Stimulated activated naive CD8-positive, alpha-beta T cell treated with anti-CD3 and anti-CD28 coated beads, Interleukin-15, amount 100 ng/mL, for 72 hours (primary cell): ENCODE results near the gene PTPRN2.
"Not testable (repeated sequence)": the region's sequence is repeated elsewhere in the genome, so short reads cannot be mapped to it uniquely, and the experiment has no call there.

Experiments used
- ATAC-seq: fragments of 150-1000 bp; cut with Tn5 transposase; 2 replicates; pipeline ENCODE4 v1.10.0; 2021; ENCODE audit warnings: mild to moderate bottlenecking, moderate library complexity
- DNase-seq, 2 donors: peaks; one replicate each; pipeline ENCODE4 v3.0.0; 2021 to 2022
- H3K27ac Mint-ChIP-seq, 2 donors: one replicate each; pipeline ENCODE4 v1.8.0; 2022; ENCODE audit warnings: mild to moderate bottlenecking in 2 of 2, mixed read lengths in 2 of 2, moderate library complexity in 2 of 2
- H3K27me3 Mint-ChIP-seq: one replicate; pipeline ENCODE4 v1.8.0; 2022; ENCODE audit warnings: mixed read lengths
- H3K4me1 Mint-ChIP-seq: one replicate; pipeline ENCODE4 v1.8.0; 2022; ENCODE audit warnings: mild to moderate bottlenecking, mixed read lengths
- H3K4me3 Mint-ChIP-seq, 2 donors: one replicate each; pipeline ENCODE4 v1.8.0; 2022; ENCODE audit warnings: mild to moderate bottlenecking in 2 of 2, mixed read lengths in 2 of 2, moderate library complexity in 1 of 2
- H3K9me3 Mint-ChIP-seq, 2 donors: one replicate each; pipeline ENCODE4 v1.8.0; 2022; ENCODE audit warnings: mixed read lengths in 2 of 2

Gene PTPRN2

DNA sequence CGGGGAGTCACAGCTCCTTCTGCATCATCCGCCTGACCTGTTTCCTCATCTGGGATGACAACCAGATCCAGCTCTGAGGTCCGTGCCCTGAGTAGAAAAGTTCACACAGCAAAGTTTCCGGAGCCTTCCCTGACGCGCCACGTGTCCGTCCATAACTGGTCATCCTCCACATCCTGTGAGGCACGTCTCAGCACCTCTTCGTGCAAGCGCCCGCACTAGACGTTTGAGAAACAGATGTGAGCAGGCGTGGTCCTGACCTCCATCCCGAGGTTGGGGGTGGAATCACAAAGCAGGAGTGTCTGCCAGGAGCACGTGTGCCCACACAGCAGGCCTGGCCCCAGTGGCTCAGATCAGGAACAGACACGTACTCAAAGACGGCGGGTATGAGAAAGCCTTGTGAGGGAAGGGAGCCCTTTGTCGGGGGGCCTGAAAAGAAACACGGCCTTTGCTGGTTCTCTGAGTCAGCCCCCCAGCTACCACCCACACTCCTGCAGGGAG lies 730.0 kb downstream of the PTPRN2 start:
- no peak overlapping the region for H3K4me3 Mint-ChIP-seq
- no peak for ATAC-seq
- H3K9me3 Mint-ChIP-seq = peaks cover 0 to 7% of the 10 kb centered on the region in 2 donors
- H3K4me1 Mint-ChIP-seq = peaks cover 13% of the 10 kb centered on the region
- H3K27ac Mint-ChIP-seq = no peak overlapping the region
- H3K27me3 Mint-ChIP-seq = no peaks in the 10 kb centered on the region
- no peak for DNase-seq

DNA sequence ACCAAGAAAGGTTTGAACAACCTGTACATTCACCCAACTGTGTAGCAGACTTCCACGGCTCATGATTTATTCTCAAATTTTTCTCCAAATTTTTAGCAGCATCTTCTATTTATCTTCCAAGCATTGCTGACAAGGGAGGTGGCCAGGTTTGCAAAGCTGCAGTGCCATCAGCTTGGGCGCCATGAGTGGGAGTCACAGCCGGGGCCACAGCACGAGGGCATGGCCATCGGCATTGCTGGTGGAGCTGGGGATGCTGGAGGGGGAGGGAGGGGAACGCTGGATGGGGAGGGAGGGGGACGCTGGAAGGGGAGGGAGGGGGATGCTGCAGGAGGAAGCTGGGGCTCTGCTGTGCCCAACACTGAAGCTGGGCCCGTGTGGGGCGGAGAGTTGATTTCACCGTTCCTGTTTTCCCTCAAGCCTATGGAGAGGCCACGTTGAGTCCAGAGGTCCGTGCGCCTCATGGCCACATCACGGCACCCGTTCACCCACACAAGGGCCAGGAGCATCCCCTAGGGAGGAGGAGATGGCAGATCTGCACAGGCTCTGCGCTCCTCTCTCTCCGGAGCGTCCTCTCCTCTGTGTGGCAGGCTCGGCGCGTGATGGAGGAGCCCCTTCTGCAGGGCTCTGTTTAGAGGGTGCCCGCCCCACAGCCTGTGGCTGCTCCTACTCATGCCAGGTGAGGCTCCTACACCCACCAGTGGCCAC lies 730.6 kb downstream of the PTPRN2 start:
- ATAC-seq = no peak
- DNase-seq = no peak
- H3K9me3 Mint-ChIP-seq = peaks cover 0 to 7% of the 10 kb centered on the region in 2 donors
- H3K27me3 Mint-ChIP-seq = no peaks in the 10 kb centered on the region
- H3K27ac Mint-ChIP-seq = no peak overlapping the region
- peaks cover 14% of the 10 kb centered on the region for H3K4me1 Mint-ChIP-seq
- no peak overlapping the region for H3K4me3 Mint-ChIP-seq

DNA sequence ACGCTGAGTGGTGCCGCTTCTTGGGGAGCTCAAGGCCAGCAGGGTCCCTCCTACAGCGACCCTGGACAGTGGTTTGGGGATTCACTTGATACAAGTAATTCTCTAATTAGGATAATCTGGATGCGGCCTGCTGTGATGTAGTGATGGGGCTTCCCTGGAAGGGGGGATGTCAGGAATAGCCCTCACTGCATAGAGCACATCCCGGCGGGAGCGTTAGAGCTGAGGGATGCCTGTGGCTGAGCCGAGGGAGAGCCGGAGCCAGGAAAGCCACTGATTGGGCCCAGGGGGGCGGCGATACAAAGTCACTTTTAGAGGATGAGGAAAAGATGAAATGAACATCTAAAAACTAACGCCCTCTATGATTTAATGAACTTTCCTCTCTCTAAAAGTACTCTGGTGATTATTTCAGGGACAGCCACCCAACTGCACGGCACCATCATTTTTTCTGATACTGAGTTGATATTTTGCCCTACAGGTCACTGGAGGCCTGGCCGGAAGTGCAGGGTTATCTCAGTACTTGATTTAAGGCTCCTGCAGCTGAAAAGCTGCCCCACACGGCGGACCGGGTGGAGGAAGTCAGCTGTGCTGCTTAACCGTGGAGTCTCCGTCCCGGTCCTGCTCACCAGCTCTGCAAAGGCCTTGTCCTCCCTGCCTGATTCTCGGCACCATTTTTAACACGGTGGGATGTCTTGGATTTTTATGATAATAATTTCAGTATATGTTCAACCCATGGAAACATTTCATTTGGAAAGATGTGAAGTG lies 732.0 kb downstream of the PTPRN2 start:
- Mint-ChIP-seq H3K4me3 (no peak overlapping the region), H3K27ac (no peak overlapping the region), H3K9me3 (peaks cover 0 to 7% of the 10 kb centered on the region in 2 donors), H3K4me1 (peaks cover 24% of the 10 kb centered on the region), H3K27me3 (no peaks in the 10 kb centered on the region)
- no peak for ATAC-seq
- DNase-seq = no peak

DNA sequence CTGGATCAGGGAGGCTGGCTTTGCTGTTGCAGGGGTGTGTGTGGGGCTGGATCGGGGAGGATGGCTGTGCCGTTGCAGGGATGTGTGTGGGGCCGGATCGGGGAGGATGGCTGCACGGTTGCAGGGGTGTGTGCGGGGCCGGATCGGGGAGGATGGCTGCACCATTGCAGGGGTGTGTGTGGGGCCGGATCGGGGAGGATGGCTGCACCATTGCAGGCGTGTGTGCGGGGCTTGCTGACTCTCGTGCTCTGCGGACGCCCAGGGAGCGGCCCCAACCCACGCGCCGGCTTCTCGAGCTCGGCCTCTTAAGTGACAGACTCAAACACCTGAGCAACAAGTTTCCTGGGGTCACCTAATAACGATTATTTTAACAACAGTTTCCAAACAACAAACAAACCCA lies 732.6 kb downstream of the PTPRN2 start:
- ATAC-seq = no peak
- no peak overlapping the region for H3K4me3 Mint-ChIP-seq
- no peaks in the 10 kb centered on the region for H3K27me3 Mint-ChIP-seq
- DNase-seq = no peak
- peaks cover 20% of the 10 kb centered on the region for H3K4me1 Mint-ChIP-seq
- H3K9me3 Mint-ChIP-seq = peaks cover 0 to 5% of the 10 kb centered on the region in 2 donors
- H3K27ac Mint-ChIP-seq = no peak overlapping the region

DNA sequence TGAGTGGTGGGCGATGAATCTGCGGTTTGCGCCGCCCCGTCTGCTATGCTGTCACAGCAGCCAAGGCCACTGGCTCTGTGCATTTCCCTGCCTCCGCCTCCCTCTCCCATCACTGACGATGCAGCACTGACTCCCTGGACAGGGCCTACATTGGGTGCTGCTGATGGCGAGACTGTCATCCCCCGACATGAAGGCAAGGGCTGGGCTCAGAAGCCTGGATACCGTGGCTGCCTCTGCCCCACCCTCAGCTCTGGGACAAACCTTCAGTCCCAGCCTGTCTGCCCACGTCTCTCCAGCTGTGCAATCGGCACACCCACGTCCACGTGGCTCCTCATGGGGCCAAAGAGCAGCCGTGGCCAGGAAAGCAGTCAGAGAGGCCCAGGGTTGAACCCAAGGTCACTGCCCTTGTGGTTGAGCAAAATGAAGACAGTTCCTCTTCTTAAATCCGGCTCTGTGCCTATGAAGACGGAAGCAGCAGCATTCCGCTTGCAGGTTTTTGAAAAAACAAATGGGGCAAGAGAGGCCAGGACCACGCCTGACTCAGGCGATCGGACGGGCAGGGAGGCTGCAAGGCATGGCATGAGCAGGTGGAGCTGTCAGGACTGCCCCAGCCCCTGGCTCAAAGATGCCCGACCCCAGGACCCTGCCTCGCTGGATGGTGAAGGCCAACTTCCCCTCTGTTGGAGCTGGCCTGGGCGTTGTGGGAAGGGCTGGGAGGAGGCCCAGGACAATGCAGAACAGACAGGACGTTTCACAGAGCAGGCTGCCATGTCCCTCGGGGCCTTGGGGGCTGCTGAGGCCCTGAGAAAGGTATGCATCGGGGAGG lies 733.3 kb downstream of the PTPRN2 start:
- Mint-ChIP-seq H3K4me3 (no peak overlapping the region), H3K27ac (no peak overlapping the region), H3K27me3 (no peaks in the 10 kb centered on the region), H3K4me1 (peaks cover 16% of the 10 kb centered on the region), H3K9me3 (no peaks in the 10 kb centered on the region)
- ATAC-seq (no peak), DNase-seq (no peak)

DNA sequence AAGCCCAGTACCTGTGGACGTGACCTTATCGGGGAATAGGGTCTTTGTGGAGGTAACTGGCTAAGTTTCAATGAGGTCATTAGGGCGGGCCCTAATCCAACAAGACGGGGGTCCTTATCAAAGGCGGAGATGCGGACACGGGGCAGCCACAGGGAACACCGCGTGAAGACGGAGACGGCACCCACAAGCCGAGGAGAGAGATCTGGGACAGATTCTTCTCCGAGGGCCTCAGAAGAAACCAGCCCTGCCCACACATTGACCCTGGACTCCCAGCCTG lies 733.9 kb downstream of the PTPRN2 start:
- peaks cover 16% of the 10 kb centered on the region for H3K4me1 Mint-ChIP-seq
- no peaks in the 10 kb centered on the region for H3K9me3 Mint-ChIP-seq
- H3K4me3 Mint-ChIP-seq = no peak overlapping the region
- H3K27me3 Mint-ChIP-seq = no peaks in the 10 kb centered on the region
- no peak for DNase-seq
- ATAC-seq = no peak
- H3K27ac Mint-ChIP-seq = peak overlapping the region in 1 of 2 donors; percentile 62

DNA sequence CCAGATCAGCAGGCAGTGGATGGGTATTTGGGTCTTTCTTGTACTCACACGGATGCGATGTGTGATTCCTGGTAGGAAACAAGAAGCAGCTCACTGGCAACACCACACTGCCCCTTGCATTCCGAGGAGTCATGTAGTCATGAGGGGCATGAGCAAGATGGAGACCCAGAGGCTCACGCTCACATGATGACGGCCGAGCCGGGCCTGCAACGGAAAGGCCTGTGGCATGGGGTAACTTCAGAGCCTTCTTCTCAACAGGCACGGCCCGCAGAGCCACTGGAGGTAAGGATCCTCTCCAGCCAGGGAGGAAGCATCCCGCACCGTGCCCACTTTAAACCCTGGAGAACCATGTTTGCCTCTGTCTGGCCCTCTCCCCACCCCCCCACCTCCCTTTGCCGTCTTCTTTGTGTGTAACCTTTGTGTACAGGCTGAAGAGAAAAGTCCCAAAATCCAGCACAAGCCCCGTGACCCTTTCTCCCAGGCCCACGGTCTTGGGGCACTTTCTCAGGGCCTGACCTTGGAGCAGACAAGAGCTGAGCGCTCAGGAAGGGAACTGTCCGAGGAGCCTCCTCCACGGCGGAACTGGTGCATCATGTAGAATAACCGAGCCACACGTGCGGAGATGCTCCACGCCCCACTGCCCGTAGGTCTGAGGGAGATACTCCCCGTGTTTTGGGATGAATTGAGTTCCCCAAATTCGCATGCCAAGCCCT lies 734.4 kb downstream of the PTPRN2 start:
- ATAC-seq (no peak), DNase-seq (no peak)
- H3K27ac Mint-ChIP-seq = no peak overlapping the region
- H3K4me3 Mint-ChIP-seq = no peak overlapping the region
- peaks cover 16% of the 10 kb centered on the region for H3K4me1 Mint-ChIP-seq
- H3K9me3 Mint-ChIP-seq = no peaks in the 10 kb centered on the region
- no peaks in the 10 kb centered on the region for H3K27me3 Mint-ChIP-seq

DNA sequence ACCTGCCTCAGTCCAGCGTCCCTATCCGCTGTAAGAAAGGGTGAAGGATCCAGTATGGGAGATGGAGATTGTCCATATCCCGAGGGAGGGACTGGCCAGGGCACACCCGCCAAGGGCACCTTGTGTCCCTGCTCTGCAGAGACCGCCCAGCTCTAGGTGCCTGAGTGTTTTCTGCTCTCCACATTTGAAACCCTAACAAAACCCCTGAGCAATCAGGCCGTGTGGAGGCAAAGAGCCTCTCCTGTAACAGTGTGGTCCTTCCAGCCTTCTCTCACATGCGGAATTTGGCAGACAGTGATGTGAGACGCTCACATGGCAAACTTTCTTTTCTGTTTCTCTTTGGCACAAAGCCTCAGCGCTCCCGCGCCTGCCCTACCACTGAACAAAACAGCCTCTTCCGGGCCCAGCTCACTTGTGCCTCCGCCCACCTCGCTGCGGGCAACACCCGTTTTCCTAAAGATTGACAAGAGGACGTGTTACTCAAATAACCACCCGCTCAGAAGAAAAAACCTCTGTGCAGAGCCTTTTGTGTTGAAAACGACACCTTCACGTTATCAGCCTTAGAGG lies 736.0 kb downstream of the PTPRN2 start:
- H3K4me1 Mint-ChIP-seq = peaks cover 11% of the 10 kb centered on the region
- H3K27ac Mint-ChIP-seq = peak overlapping the region; percentile 98
- H3K27me3 Mint-ChIP-seq = no peaks in the 10 kb centered on the region
- H3K4me3 Mint-ChIP-seq = peak overlapping the region; percentile 79 to 90
- DNase-seq = peak; percentile 65 to 84
- peak; percentile 98 for ATAC-seq
- H3K9me3 Mint-ChIP-seq = no peaks in the 10 kb centered on the region

DNA sequence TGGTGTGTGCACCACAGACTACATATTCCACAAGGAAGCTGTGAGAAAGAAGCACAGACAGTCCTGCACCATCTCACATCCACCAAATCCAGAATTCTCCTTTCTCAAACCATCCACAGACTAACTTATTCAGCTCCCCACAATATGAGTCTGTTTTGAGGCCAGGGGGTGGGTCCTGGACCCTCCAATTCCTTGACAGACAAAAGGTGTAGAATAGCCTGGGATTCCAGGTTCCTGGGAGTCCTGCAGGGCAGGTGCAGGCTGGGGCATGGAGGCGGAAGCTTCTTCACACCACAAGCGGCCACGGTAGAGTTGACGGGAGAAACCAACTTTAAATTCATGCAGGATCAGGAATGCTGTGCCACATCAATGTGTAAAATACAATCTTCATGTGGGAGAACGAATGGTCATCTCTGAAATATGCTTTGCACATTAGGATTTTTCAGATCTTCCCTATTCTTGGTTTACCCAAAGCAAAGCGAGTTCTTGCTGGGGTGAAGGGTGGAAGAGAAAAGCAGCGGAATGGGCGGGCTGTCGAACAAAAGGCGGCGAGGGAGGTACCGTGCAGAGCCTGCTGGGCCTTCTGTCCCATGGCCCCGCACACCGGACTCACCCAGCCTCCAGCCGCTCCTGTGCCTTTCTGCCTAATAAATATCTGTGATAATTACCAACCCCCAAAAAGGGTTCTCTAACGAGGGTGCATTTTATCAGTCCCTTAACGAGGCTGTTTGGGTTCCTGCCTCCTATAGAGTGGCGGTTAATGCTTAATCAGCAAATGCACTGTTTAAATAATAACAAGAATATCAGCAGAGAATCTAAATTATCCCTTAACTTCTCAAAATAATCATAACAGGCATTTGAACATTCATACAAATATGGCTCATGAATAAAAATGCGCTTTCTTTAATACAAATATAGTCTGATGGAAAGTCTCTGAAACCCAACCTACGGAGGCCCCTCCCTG lies 736.9 kb downstream of the PTPRN2 start:
- Mint-ChIP-seq H3K4me3 (peak overlapping the region; percentile 79 to 90), H3K27ac (peak overlapping the region; percentile 98)
- no peak for DNase-seq

DNA sequence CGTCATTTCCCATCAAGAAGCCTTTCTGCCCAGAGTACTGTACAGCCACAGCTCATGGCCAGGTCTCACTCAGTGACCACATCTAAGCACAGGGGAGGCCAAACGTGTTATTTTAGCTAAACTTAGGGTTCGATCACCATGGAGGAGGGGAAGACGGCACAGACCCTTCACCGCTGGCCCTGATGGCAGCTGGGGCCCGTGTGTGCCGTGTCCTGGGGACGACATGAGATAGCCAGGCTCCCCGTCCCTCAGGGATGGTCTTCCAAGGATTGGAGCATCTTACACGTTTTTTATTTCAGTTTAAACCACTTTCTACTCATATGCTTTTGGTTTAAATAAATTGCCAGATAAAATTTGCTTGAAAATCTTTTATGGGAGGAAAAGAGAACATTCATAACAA lies 737.9 kb downstream of the PTPRN2 start:
- peak overlapping the region in 1 of 2 donors; percentile 78 for H3K27ac Mint-ChIP-seq
- DNase-seq = no peak
- no peak overlapping the region for H3K4me3 Mint-ChIP-seq
- H3K9me3 Mint-ChIP-seq = no peaks in the 10 kb centered on the region
- peaks cover 11% of the 10 kb centered on the region for H3K4me1 Mint-ChIP-seq
- no peak for ATAC-seq
- H3K27me3 Mint-ChIP-seq = no peaks in the 10 kb centered on the region

More for the DNA sequence above, 736.9 kb downstream of the PTPRN2 start:
- H3K9me3 Mint-ChIP-seq = no peaks in the 10 kb centered on the region
- ATAC-seq = no peak
- peaks cover 11% of the 10 kb centered on the region for H3K4me1 Mint-ChIP-seq
- no peaks in the 10 kb centered on the region for H3K27me3 Mint-ChIP-seq

DNA sequence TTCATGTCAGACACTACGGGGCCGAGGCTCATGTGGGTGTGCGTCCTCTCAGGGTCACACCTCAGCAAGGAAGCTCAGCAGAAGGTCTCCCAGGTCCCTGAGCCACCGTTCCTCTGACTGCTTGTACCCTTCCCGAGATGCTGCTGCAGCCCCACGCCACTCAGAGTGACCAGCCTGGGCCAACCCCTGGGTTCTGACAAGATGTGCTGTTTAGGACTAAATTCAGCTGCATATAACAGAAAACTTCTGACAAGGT lies 738.4 kb downstream of the PTPRN2 start:
- H3K4me1 Mint-ChIP-seq = peaks cover 11% of the 10 kb centered on the region
- no peak overlapping the region for H3K4me3 Mint-ChIP-seq
- H3K9me3 Mint-ChIP-seq = no peaks in the 10 kb centered on the region
- H3K27ac Mint-ChIP-seq = no peak overlapping the region
- no peak for ATAC-seq
- no peak for DNase-seq
- H3K27me3 Mint-ChIP-seq = no peaks in the 10 kb centered on the region

DNA sequence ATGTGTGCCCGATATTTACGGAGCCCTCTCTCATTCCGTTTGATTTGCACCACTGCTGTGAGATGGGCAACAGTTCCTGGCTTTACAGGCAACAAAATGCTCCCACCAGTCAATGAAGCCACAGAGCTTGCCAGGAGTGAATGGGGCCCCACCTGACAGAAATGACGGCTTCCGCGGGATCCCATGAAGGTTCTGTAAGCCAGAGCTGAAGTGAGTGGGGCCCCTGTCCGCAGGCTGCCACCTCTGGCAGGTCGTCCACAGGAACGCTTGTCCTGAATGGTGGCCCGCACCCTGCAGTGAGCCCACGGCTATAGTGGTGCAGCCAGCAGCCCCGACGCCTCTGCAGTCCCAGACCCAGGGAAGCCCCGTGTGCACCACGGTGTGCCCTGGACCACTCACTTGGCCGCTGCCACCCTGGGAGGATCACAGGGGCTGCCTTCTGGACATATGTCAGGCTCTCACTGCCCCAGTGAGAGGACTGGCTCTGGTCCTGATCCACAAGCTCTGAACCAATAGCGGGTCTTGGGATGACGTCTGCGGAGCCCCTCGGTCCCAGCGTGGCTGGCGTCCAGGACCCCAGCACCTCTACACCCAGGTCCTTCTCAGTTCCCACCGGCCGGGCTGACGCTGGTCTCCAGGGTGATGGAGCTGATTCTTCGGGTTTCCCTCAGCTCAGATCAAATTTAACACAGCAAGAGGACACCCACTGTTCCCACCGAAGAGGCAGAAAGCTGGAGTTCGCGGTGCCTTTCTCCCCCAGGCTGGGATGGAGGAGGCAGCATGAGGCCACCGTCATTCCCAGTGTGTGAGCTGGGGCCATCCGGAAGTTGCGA lies 738.9 kb downstream of the PTPRN2 start:
- Mint-ChIP-seq H3K4me1 (peaks cover 11% of the 10 kb centered on the region), H3K4me3 (no peak overlapping the region), H3K27ac (no peak overlapping the region), H3K9me3 (no peaks in the 10 kb centered on the region), H3K27me3 (no peaks in the 10 kb centered on the region)
- DNase-seq (no peak), ATAC-seq (no peak)

DNA sequence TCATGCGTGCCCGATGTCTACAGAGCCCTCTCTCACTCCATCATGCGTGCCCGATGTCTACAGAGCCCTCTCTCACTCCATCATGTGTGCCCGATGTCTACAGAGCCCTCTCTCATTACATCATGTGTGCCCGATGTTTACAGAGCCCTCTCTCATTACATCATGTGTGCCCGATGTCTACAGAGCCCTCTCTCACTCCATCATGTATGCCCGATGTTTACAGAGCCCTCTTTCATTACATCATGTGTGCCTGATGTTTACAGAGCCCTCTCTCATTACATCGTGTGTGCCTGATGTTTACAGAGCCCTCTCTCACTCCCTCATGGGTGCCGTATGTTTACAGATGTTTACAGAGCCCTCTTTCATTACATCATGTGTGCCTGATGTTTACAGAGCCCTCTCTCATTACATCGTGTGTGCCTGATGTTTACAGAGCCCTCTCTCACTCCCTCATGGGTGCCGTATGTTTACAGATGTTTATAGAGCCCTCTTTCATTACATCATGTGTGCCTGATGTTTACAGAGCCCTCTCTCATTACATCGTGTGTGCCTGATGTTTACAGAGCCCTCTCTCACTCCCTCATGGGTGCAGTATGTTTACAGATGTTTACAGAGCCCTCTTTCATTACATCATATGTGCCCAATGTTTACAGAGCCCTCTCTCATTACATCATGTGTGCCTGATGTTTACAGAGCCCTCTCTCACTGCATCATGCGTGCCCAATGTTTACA lies 739.7 kb downstream of the PTPRN2 start:
- DNase-seq = not testable (repeated sequence)

More for the DNA sequence above, 739.7 kb downstream of the PTPRN2 start:
- not testable (repeated sequence) for ATAC-seq, H3K4me3 Mint-ChIP-seq, H3K27me3 Mint-ChIP-seq, H3K9me3 Mint-ChIP-seq, H3K27ac Mint-ChIP-seq
- peaks cover 11% of the 10 kb centered on the region for H3K4me1 Mint-ChIP-seq
